Hematopoietic multipotent progenitor cell treated with erythropoietin and hydrocortisone succinate and interleukin-3 and kit ligand, for 8 days (in vitro differentiated cells): ENCODE data around the gene ANKRD30B.
"Not testable (repeated sequence)": the region's sequence is repeated elsewhere in the genome, so short reads cannot be mapped to it uniquely, and the experiment has no call there.

ENCODE experiments used
- DNase-seq: peaks from one replicate; pipeline ENCODE4 v3.0.0-alpha.2; 2015

ANKRD30B gene

GRCh38 chr18:14747513-14748474, at the start of gene ANKRD30B:
ANKRD30B (plus strand) TSS chr18:14748172; CDS start chr18:14748420, 248 bp downstream.
- no peak for DNase-seq

- DNase-seq = not testable (repeated sequence)
Observed at GRCh38 chr18:14701286-14702040, 46.5 kb upstream of the ANKRD30B start.

DNA sequence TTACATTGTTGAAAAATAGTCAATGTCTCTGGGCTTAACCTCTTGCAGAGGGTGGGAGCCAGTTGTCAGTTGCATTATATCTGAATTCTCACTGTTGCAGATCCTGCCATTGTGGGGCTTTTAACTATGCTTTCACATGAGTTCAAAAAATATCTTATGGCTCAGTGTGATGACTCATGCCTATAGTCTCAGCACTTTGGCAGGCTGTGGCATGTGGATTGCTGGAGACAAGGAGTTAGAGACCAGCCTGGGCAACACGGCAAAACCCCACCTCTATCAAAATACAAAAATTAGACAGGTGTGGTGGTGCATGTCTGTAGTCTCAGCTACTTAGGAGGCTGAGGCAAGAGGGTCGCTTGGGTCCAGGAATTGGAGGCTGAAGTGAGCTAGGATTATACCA, 38.2 kb upstream of the ANKRD30B start:
- DNase-seq = not testable (repeated sequence)

DNA sequence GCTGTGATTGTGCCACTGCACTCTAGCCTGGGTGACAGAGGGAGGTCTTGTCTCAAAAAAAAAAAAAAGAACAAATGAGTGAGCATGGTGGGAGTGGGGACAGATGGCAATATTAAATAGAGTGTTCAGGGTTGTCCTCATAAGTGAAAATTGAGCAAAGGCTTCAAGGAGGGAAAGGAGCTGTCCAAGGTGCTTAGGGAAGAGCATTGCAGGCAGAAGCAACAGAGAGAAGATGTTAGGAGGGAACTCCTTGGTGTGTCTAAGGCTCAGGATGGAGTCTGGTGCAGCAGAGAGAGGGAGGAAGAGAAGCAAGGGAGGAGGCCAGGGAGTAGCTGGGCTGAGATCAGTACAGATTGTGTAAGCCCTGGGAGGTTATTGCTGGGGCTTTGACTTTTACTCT, 26.4 kb upstream of the ANKRD30B start:
- DNase-seq = not testable (repeated sequence)

- not testable (repeated sequence) for DNase-seq
Observed at GRCh38 chr18:14739056-14739455, 8.9 kb upstream of the ANKRD30B start.

DNA sequence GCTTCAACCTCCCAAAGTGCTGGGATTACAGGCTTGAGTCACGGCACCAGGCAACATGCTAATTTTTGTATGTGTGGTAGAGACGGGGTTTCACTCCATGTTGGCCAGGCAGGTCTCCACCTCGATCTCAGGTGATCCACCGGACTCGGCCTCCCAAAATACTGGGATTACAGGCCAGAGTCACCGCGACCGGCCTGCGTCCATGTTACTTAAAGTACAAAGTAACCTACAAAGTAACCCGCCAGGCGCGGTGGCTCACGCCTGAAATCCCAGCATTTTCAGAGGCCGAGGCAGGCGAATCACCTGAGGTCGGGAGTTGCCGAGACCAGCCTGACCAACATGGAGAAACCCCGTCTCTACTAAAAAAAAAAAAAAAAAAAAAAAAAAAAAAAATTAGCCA, 1.1 kb upstream of the ANKRD30B start:
- DNase-seq = no peak

DNA sequence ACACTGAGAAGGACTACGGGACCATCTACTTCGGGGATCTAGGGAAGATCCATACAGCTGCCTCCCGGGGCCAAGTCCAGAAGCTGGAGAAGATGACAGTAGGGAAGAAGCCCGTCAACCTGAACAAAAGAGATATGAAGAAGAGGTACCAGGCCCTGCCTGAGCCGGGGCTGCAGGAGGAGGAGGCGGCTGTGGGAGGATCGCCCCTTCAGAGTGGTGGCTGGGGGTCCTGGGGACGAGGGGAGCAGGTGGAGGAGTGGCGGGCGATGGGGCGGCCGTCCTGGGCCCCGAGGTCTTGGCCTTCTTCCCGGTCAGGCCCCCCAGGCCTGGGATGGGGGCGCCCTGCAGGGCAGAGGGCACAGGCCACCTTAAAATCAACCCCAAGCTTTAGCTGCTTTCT, 524 bp downstream of the ANKRD30B start:
- no peak for DNase-seq

DNA sequence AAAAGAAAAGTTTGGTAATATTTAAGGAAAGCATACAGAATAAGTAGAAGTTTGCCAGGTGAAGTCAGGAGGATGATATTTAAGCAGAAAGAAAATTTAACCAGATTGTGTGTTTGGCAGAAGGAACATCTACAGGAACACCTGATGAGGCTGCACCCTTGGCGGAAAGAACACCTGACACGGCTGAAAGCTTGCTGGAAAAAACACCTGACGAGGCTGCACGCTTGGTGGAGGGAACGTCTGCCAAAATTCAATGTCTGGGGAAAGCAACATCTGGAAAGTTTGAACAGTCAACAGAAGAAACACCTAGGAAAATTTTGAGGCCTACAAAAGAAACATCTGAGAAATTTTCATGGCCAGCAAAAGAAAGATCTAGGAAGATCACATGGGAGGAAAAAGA, 15.6 kb downstream of the ANKRD30B start:
- DNase-seq = not testable (repeated sequence)

DNA sequence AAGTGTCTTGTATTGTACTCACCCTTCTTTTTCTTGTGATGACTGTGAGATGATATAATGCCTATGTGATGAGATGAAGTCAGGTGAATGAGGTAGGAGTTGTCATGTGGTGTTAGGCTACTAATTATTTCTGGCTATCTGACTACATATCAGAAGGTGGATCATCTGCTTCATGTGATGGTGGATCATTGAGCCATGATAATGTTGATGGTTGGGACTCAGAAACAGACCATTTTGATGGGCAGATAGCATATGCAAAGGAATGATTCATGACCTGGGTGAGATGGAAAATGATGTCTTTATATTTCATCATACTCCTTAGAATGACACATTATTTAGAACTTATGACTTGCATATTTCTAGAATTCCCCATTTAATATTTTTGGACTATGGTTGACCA, 19.5 kb downstream of the ANKRD30B start:
- DNase-seq = no peak

DNA sequence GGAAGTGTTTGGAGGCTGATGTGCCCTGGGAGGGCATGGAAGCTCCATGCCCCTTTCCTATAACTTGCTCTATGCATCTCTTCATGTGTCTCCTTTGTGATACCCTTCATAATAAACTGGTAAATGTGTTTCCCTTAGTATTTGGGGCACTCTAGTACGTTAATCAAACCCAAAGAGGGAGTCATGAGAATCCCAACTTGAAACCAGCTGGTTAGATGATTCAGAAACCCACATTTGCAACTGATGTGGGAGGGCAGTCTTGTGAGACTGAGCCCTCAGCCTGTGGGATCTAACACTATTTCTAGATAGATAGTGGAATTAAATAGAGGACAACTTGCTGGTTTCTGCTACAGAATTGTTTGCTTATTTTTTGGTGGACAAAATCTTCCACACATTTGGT, 20.3 kb downstream of the ANKRD30B start:
- no peak for DNase-seq

- no peak for DNase-seq
Observed at GRCh38 chr18:14769381-14769780, 21.4 kb downstream of the ANKRD30B start.

DNA sequence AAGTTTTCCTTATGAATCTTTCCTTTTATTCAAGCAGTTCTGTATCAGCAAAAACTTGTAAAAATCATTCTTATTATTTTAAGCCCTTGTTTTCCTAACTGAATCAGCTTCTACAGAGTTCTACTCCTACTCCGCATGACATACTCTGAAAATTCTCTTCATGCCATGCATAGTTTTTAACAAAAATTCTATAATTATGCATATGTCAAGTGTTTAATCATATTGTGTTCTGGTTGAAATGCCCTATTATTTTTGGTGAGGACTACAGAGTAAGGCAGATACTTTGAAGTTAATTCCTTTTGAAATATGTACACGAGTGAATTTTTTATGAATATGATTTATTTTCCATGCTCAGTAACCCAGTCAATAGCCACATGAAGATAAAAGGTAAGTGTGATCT, 28.8 kb downstream of the ANKRD30B start:
- no peak for DNase-seq

- DNase-seq = no peak
Observed at GRCh38 chr18:14781671-14782070, 33.7 kb downstream of the ANKRD30B start.

DNA sequence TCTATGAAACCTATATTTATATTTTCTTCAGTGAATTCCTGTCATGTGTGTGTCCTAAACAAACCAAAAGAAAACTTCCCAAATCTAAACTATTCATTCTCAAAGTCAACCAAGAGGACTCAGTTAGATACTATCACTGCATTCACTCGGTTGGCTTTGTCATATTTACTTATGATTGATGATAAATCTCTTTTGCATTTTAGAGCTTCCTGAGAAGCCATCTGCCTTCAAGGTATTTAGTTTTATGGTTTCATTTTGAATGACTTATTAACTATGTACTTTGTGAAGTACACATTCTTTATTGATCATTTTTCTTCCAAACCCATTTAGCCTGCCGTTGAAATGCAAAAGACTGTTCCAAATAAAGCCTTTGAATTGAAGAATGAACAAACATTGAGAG, 36.2 kb downstream of the ANKRD30B start:
- no peak for DNase-seq

- not testable (repeated sequence) for DNase-seq
Observed at GRCh38 chr18:14796876-14797275, 48.9 kb downstream of the ANKRD30B start.

GRCh38 chr18:14797969-14798764, 50.2 kb downstream of the ANKRD30B start:
- DNase-seq = not testable (repeated sequence)

GRCh38 chr18:14811081-14811480, 63.1 kb downstream of the ANKRD30B start:
- not testable (repeated sequence) for DNase-seq

GRCh38 chr18:14826972-14827632, 79.1 kb downstream of the ANKRD30B start:
- not testable (repeated sequence) for DNase-seq

DNA sequence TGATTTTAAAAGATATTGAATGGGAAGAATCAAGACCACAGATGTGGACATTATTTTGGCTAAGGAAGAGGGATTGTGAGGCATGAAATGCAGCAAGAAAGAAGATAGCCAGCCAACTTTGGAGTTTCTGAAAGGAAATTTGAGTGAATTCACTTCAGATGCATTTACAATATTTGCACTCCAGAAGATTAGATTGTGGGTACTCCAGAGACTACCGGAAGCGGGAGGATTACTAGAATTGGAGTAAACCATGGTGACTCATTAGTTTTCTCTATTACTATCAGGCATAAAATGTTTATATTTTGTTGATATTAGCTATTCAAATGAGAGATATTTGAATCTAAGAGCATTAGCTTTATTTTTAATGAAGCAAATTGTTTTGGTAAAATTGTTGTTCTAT, 93.6 kb downstream of the ANKRD30B start:
- DNase-seq = not testable (repeated sequence)

GRCh38 chr18:14851533-14851932, 103.6 kb downstream of the ANKRD30B start:
- DNase-seq = not testable (repeated sequence)

GRCh38 chr18:14855634-14856033, 107.7 kb downstream of the ANKRD30B start:
- DNase-seq = not testable (repeated sequence)

DNA sequence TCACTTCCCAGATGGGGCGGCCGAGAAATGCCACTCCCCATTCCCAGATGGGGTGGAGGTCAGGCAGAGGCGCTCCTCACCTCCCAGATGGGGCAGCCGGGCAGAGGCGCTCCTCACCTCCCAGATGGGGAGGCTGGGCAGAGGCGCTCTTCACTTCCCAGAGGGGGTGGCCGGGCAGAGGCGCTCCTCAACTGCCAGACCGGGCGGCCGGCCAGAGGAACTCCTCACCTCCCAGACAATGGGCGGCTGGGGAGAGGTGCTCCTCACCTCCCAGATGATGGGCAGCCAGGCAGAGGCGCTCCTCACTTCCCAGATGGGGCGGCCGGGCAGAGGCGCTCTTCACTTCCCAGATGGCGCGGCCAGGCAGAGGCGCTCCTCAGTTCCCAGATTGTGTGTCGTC, 108.3 kb downstream of the ANKRD30B start:
- DNase-seq = not testable (repeated sequence)
